Spleen (tissue), 11 donors: Measurements from ENCODE around the gene ALOX5AP. TPM values are rescaled to one million over a fixed set of nuclear protein-coding genes. Genes with fewer than 3 reads are reported as not detected.

Experiments
- DNase-seq: peaks from one replicate; pipeline ENCODE4 v3.0.0-alpha.2; 2020
- H3K27ac ChIP-seq, 8 donors: fragments of 200-600 bp; sonication (generic) in 7 of 8; 1 replicate in 4 of 8; 2 replicates in 4 of 8; pipeline versions ENCODE4 v1.5.0 to v1.8.0; 2016 to 2021; ENCODE audit warnings: inconsistent platforms in 4 of 8, mild to moderate bottlenecking in 4 of 8, moderate library complexity in 1 of 8
- H3K27me3 ChIP-seq, 7 donors: fragments of 200-600 bp; sonication (generic) in 6 of 7; replicated peaks in 1 of 7; 1 replicate in 4 of 7; 2 replicates in 3 of 7; pipeline versions ENCODE4 v1.5.0 to v1.8.0; 2016 to 2021; ENCODE audit warnings: inconsistent platforms in 3 of 7, mild to moderate bottlenecking in 1 of 7
- H3K36me3 ChIP-seq, 6 donors: fragments of 200-600 bp; sonication (generic) in 5 of 6; 1 replicate in 4 of 6; 2 replicates in 2 of 6; pipeline versions ENCODE4 v1.5.0 to v1.8.0; 2016 to 2021; ENCODE audit warnings: inconsistent platforms in 2 of 6
- H3K4me1 ChIP-seq, 6 donors: fragments of 200-600 bp; sonication (generic) in 5 of 6; 1 replicate in 3 of 6; 2 replicates in 3 of 6; pipeline versions ENCODE4 v1.5.0 to v1.8.0; 2016 to 2021; ENCODE audit warnings: inconsistent platforms in 3 of 6
- H3K4me3 ChIP-seq, 8 donors: fragments of 200-600 bp; sonication (generic) in 7 of 8; 1 replicate in 4 of 8; 2 replicates in 4 of 8; pipeline versions ENCODE4 v1.5.0 to v1.8.0; 2016 to 2021; ENCODE audit warnings: inconsistent platforms in 4 of 8, mild to moderate bottlenecking in 4 of 8, moderate library complexity in 2 of 8
- H3K9me3 ChIP-seq, 8 donors: fragments of 200-600 bp; sonication (generic) in 7 of 8; 1 replicate in 4 of 8; 2 replicates in 4 of 8; pipeline versions ENCODE4 v1.5.0 to v1.8.0; 2016 to 2021; ENCODE audit warnings: inconsistent platforms in 4 of 8
- CTCF ChIP-seq, 11 experiments: fragments of 200-600 bp in 7 of 11; fragments of 450-650 bp in 4 of 11; sonication (generic) in 4 of 11; IDR thresholded peaks in 8 of 11; conservative IDR thresholded peaks in 3 of 11; 1 replicate in 7 of 11; 2 replicates in 4 of 11; pipeline versions ENCODE4 v1.4.0 to v1.8.0; 2016 to 2021; ENCODE audit warnings: antibody characterized with exemption in 11 of 11, inconsistent platforms in 4 of 11, mild to moderate bottlenecking in 1 of 11
- POLR2A ChIP-seq, 3 donors: fragments of 450-650 bp; IDR thresholded peaks; one replicate each; pipeline ENCODE4 v1.5.1; 2017; ENCODE audit warnings: antibody characterized with exemption in 3 of 3, mild to moderate bottlenecking in 1 of 3
- POLR2AphosphoS5 ChIP-seq, 3 donors: sonication (generic); formaldehyde crosslinking; IDR thresholded peaks; one replicate each; pipeline ENCODE4 v1.5.1; 2017; ENCODE audit warnings: antibody characterized with exemption in 3 of 3
- WGBS, 5 donors: extraction: QIAGEN DNeasy Blood & Tissue Kit in 3 of 5; methylation state at CpG; one replicate each; pipeline versions ENCODE4 v1.1.5 to v1.1.7; 2013 to 2018; 5-methylcytosine and 5-hydroxymethylcytosine counted together
- intact Hi-C: fragments of 100-400 bp; cut with DNase I; formaldehyde crosslinking; loops from one replicate; pipeline ENCODE4 v1.15.0; 2023; ENCODE audit warnings: low total_unique reads
- polyA plus RNA-seq, 3 donors: library from polyadenylated mRNA; stranded (reverse); fragments of 200-250 nt; gene quantifications; one replicate each; pipeline ENCODE4 v1.2.1, GENCODE V29; 2013
- total RNA-seq, 7 donors: library from RNA; depleted of rRNA in 3 of 7; stranded (reverse); fragments of >200 nt in 3 of 7; fragmentation: NEBNext Ultra II Directional in 4 of 7; extraction: Animal tissue kit (Norgen Biotek cat#: 25700) in 4 of 7; gene quantifications; one replicate each; pipeline versions ENCODE4 v1.1.0 to v1.2.1, GENCODE V29; 2016 to 2021
- donor health status: healthy with polysubstance abuse.
- donor health status: DM: no; HTN: no; CAD: no; lungs with moderate emphysema.
- donor health status: DM: no; HTN: no; CAD: no.
- donor health status: Bipolar disorder and iron deficiency.
- donor health status: healthy.
- donor health status: DM: no; HTN: no; CAD: no.
- donor health status: DM: yes; HTN: yes; CAD: no.

Gene ALOX5AP
- total and polyA plus RNA-seq, 10 donors: 36.8 to 268 (median 70.0) TPM

DNA sequence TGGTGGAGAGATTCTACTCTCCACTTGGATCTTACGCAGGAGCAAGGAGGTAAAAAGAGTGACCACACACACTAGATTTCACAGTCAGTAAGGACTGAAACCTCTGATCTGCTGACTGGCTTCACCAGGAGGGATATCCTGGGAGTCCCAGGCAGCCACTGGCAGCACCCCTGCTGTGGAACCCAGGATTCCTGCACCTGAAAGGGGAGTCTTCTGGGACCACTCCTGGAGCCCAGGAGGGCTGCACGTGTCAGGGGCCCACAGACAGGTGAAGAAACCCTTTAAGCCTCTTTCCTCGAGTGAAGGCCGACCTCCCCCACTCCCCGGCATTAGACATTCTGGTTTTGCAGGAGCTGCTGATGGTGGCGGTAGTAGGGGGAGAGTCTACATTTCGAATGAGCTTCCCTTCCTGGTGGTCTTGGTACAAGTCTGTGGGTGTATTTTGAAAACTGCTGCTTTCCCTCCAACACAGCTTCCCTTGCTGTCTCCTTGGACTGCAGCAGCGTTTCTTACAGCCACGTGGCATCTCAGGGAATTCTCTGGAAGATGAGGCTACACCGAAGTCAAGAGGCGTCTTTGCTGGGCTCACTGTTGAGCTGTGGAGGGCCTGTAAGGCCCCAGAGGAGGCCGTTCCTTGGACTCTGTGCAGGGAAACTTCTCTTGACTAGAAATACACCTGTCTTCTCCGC, 62.6 kb downstream of the ALOX5AP start:
- Histone ChIP-seq H3K27ac (no peak overlapping the region), H3K9me3 (no peaks in the 10 kb centered on the region), H3K4me3 (no peak overlapping the region), H3K4me1 (peaks cover 4 to 27% (median 15%) of the 10 kb centered on the region in 6 donors), H3K27me3 (no peaks in the 10 kb centered on the region), H3K36me3 (peaks cover 0 to 19% (median 0%) of the 10 kb centered on the region in 6 donors)
- intact Hi-C loops: no loop called here
- peak; percentile 56 for DNase-seq
- 85 to 95% (median 86%) methylated on average over 12 to 13 of the region's 13 CpGs for WGBS, 5 donors
- TF ChIP-seq POLR2A (IDR thresholded peaks at IDR 0.05) (no peak), POLR2AphosphoS5 (IDR thresholded peaks at IDR 0.05) (no peak), CTCF (IDR thresholded peaks at IDR 0.05 in 8 of 11, conservative IDR thresholded peaks at IDR 0.05 in 3 of 11) (no peak)

DNA sequence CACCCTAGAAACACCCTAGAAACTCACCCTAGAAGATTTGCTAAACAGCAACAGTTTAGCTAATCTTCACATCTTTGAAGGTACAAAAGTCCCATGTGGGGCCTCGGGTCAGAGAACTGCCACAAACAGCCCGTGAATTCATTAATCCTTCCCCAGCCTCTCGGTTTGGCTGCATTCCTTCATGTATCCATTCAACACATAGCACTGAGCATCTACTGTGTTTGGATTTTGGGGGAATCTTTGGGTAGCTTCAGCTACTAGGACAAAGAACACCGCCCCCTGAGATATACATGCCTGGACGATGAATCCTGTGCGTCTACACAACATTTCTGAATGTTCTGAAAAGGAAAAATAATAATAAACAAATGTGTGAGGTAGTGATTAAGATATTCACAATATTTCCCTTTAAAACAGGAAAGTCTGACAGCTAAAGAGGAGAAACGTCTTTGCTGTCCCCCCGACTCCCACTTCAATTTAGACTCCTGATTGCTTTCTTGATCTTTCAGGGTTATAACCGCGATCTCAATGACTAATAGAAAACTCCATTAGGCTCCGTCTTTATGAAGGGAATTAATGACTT, 63.5 kb downstream of the ALOX5AP start:
- TF ChIP-seq CTCF (IDR thresholded peaks at IDR 0.05 in 8 of 11, conservative IDR thresholded peaks at IDR 0.05 in 3 of 11) (no peak), POLR2A (IDR thresholded peaks at IDR 0.05) (no peak), POLR2AphosphoS5 (IDR thresholded peaks at IDR 0.05) (no peak)
- H3K27me3 ChIP-seq: no peaks in the 10 kb centered on the region
- 90 to 96% (median 93%) methylated on average over 11 of the region's 11 CpGs for WGBS, 5 donors

DNA sequence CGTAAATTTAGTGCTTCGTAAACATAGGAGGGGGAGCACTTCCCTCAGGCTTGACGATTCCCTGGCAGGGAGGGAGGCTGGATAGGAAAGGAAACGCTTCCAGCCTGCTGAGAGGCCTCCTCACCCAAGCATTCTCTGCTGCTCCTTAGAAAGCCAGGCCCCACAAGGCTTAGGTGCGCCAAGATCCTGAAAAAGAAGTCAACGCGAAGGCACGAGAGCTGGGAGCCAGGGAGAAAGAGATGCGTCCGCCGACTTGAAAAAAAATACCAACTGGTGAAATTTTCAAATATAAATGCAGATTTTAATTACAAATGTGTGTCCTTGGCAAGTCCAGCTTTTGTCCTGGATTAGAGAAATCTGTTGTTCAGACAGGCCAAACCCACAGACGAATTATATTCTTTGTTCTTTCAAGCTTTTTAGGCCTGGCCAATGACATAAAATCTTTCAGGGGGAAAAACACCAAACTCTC, 64.0 kb downstream of the ALOX5AP start:
- Histone ChIP-seq H3K27ac (no peak overlapping the region), H3K4me3 (no peak overlapping the region), H3K9me3 (no peaks in the 10 kb centered on the region), H3K27me3 (no peaks in the 10 kb centered on the region), H3K36me3 (peaks cover 0 to 19% (median 0%) of the 10 kb centered on the region in 6 donors), H3K4me1 (peaks cover 7 to 37% (median 22%) of the 10 kb centered on the region in 6 donors)
- no peak for TF ChIP-seq POLR2AphosphoS5 (IDR thresholded peaks at IDR 0.05)
- no peak for TF ChIP-seq CTCF (IDR thresholded peaks at IDR 0.05 in 8 of 11, conservative IDR thresholded peaks at IDR 0.05 in 3 of 11)
- no peak for TF ChIP-seq POLR2A (IDR thresholded peaks at IDR 0.05)
- 87 to 96% (median 93%) methylated on average over 12 of the region's 12 CpGs for WGBS, 5 donors
- intact Hi-C loops: no loop called here
- DNase-seq: no peak

More for the DNA sequence above, 63.5 kb downstream of the ALOX5AP start:
- Histone ChIP-seq H3K4me1 (peaks cover 7 to 36% (median 22%) of the 10 kb centered on the region in 6 donors), H3K36me3 (peaks cover 0 to 19% (median 0%) of the 10 kb centered on the region in 6 donors), H3K4me3 (no peak overlapping the region), H3K27ac (no peak overlapping the region), H3K9me3 (no peaks in the 10 kb centered on the region)
- no peak for DNase-seq
- intact Hi-C loops: no loop called here

DNA sequence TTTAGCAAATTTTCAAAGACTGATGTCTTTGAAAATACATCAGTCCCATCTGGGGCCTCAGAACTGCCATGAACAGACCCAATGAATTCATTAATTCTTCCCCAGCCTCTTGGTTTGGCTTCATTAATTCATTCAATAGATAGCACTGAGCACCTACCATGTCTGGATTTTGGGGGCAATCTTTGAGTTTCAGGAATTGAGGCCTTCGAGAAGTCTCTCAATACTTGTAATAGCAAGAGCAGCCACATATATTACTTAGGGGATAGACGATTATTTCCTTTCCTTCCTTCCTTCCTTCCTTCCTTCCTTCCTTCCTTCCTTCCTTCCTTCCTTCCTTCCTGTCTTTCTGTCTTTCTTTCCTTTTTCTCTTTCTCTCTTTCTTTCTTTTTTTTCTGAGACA, 64.8 kb downstream of the ALOX5AP start:
- intact Hi-C loops: loop anchor here (5.0 to 10.0 kb wide), 4 partner anchors 123 to 668 kb away; partner anchors contain the start of gene HMGB1
- no peak for DNase-seq
- TF ChIP-seq CTCF (IDR thresholded peaks at IDR 0.05 in 8 of 11, conservative IDR thresholded peaks at IDR 0.05 in 3 of 11): no peak
- TF ChIP-seq POLR2AphosphoS5 (IDR thresholded peaks at IDR 0.05): no peak
- TF ChIP-seq POLR2A (IDR thresholded peaks at IDR 0.05): no peak
- WGBS, 5 donors: 50 to 64% (median 56%) methylated on average over 2 of the region's 2 CpGs
- Histone ChIP-seq H3K27me3 (no peaks in the 10 kb centered on the region), H3K27ac (no peak overlapping the region), H3K4me1 (peaks cover 7 to 41% (median 22%) of the 10 kb centered on the region in 6 donors), H3K9me3 (no peaks in the 10 kb centered on the region), H3K4me3 (no peak overlapping the region), H3K36me3 (peaks cover 0 to 19% (median 0%) of the 10 kb centered on the region in 6 donors)
